HTERT RPE-1 (cell line): Measurements from ENCODE around the gene RPL10A.
"Not testable (repeated sequence)": the region's sequence is repeated elsewhere in the genome, so short reads cannot be mapped to it uniquely, and the experiment has no call there.

Source experiments
- in situ Hi-C: fragments of 300-500 bp; cut with MboI; formaldehyde crosslinking; loops from 4 replicates; pipeline ENCODE4 v1.14.3; 2020; ENCODE audit warnings: low sequenced_read_pairs

The RPL10A gene

GRCh38 chr6:35468181-35468979 lies at the start of gene RPL10A:
TSS of gene RPL10A (plus strand) at chr6:35468401. CDS start at chr6:35468435, 34 bp downstream.
- in situ Hi-C loops, result no loop called here

DNA sequence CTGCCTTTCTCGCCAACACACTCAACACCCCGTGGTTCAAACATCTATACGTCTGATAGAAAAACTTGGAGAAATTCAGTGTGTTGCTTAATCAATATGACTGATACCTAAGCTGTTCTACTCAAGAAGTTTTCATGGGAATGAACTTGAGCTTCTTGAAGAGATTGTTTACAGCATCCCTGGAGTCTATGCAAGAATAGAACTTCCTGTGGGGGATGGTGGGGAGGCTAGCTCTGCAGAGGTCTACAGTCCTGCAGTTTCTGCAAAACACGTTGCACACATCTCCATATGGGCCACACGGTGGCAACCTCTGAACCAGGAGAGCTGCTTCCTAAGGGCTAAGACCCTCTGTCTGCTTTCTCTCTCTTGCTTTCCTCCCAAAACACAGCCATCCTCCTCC lies 48.8 kb upstream of the RPL10A start:
- in situ Hi-C loops, result no loop called here

DNA sequence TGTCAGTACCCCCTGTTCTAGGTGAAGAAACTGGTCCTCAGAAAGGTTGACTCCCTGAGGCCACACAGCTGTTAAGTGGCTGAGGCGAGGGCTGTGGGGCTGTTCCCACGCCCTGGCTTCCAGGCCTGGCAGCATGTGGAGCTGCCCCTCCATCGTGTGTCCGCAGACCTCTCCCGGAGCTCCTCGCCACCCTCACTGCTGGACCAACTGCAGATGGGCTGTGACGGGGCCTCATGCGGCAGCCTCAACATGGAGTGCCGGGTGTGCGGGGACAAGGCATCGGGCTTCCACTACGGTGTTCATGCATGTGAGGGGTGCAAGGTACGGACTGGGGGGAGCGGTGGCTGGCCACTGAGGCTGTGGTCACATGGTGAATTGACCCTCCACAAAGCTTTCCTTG lies 48.2 kb upstream of the RPL10A start:
- in situ Hi-C loops, result no loop called here

DNA sequence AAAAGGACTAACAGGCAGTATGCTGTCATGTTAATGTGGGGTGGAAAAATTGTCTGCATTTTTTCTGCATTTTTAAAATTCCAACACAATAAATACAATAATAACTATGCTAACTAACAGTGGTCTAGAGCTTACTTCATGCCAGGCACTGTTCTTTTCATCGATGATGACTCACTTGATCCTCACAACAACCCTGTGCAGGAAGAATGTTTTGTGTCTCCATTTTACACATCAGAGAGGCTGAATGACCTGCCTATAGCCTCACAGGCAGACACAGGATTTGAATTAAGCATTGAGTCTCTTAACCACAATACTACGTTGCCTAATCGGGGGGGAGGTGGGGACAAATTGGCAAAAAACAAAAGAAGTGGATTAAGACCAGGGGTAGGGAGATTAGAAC lies 42.9 kb upstream of the RPL10A start:
- in situ Hi-C loops, result no loop called here

DNA sequence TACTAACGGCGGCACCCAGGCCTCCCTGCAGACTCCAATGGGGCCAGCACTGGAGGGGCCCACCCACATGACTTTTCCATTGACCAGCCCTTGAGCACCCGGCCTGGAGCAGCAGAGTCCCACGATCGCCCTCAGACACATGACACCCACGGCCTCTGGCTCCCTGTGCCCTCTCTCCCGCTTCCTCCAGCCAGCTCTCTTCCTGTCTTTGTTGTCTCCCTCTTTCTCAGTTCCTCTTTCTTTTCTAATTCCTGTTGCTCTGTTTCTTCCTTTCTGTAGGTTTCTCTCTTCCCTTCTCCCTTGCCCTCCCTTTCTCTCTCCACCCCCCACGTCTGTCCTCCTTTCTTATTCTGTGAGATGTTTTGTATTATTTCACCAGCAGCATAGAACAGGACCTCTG lies 42.1 kb upstream of the RPL10A start:
- in situ Hi-C loops, result no loop called here

GRCh38 chr6:35427435-35427834 lies 40.8 kb upstream of the RPL10A start:
- in situ Hi-C loops, result no loop called here

DNA sequence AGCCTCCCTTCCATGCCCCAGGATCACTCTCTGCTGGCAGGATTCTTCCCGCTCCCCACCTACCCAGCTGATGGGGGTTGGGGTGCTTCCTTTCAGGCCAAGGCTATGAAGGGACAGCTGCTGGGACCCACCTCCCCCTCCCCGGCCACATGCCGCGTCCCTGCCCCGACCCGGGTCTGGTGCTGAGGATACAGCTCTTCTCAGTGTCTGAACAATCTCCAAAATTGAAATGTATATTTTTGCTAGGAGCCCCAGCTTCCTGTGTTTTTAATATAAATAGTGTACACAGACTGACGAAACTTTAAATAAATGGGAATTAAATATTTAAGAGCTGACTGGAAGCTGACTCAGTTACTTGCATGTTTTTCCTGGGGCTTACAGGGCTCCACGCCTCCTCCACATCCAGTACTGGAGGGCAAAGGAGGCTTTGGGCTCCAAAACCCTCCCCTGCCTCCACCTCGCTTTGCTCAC lies 40.3 kb upstream of the RPL10A start:
- in situ Hi-C loops, result no loop called here

DNA sequence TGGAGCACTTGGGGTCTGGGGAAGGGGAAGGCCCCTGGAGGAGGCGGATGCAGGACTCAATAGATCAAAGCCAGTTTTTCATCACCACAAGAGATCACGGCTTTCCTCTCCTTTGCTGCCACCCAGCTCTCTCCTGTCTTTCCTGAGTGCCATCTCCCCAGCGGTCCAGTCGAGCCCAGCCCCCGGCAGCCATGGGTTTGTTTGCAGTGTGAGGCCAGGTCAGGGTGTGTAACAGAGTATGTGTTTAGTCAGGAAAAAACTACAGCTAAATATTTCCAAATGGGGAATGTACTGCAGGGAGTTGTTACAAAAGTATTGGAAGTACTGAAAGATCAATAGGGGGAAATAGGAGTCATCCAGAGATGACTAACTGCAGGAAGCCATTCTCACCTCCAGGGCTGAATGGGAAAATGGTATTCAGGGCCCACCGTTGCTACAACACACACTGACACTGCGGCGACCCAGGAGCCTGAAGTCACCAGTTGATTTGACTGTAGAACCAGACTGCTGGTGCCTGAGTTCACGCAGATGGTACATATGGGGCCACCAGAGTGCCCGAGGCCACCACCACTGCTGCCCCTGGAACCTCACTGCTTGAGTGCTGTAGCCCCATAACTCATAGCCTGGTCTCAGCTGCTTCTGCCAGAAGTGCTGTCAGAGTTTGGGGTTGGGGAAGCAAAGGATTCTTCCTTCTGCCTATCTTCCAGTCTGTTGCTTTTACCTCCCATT lies 39.6 kb upstream of the RPL10A start:
- in situ Hi-C loops, result no loop called here

- in situ Hi-C loops, result no loop called here
These were observed 38.7 kb upstream of the RPL10A start for GRCh38 chr6:35429463-35429862.

GRCh38 chr6:35432291-35432690 lies 35.9 kb upstream of the RPL10A start:
- in situ Hi-C loops, result no loop called here

GRCh38 chr6:35432702-35433101 lies 35.5 kb upstream of the RPL10A start:
- in situ Hi-C loops, result not testable (repeated sequence)

- in situ Hi-C loops, result no loop called here
These were observed 32.9 kb upstream of the RPL10A start for GRCh38 chr6:35435074-35435837.

DNA sequence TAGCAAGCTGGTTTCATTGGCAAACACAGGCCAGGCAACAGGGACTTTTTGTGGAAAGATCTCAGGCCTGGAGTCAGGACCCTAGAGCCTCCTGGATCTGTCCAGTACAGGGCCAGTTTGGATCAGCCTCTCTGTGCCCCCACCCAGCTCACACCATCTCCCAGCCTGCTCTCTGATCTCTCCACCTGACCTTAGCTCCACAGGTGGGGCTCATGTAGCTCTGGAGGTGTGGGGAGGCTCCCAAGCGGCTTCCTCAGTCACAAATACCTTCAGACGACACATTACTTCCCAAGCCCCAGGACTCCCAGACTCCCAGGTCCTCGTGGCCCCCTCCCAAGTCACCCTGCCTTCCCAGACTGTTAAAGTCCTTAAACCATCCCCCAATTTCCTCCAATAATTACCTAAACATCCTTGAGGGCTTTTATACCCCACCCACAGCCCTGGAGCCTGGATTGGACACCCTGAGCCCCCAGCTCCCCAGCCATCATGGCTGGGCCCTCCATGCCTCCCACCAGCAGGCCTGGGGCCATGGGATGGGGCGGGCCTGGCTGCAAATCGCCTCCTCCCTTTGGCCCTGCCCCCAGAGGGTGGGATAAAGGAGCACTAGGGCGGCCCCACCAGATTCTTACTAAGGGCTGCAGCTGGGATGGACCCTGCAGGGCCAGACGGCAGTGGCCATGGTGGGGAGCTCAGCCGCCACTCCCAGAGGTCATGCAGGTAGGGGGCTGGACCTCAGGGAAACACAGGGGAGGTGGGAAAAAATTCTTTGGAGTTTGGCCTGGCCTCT lies 31.9 kb upstream of the RPL10A start:
- in situ Hi-C loops, result no loop called here

DNA sequence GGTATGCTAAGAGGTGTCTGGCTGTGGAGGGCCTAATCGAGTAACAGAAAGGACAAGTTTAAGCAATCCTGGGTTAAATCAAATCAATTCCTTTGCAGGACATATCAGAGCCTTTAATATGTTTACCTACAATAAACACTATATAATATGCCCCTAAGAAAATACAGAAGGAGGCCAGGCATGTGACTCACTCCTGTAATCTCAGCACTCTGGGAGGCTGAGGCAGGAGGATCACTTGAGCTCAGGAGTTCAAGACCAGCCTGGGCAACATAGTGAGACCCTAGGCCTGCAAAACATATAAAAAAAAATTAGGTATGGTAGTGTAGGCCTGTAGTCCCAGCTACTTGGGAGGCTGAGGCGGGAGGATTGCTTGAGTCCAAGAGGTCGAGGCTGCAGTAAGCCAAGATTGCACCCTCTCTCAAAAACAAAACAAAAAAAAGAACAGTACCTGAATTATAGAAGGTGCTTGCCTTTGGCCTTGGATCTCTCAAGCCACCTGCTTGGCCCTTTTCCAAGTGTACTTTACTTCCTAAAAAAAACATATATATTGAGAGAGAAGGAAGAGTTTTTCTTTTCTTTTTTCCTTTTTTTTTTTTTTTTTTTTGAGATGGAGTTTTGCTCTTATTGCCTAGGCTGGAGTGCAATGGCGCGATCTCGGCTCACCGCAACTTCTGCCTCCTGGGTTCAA lies 29.7 kb upstream of the RPL10A start:
- in situ Hi-C loops, result not testable (repeated sequence)

DNA sequence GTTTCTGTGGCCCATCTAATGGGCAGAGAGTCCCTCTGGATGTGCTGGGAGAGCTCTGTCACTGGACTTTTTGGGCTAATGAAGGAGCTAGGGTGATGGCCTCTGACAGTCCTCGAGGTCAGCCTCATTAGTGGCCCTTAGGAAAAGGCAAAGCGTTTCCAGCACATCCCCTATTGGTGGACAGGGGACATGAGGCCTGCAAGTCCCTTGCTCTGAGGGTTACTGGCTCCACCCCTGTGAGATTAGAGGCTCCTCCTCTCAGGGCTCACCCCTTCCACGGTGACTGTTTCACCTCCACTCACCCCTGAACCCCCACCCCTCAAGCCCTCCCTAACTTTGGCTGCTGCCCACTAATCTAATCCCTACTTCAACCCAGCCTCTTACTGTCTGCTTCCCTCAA lies 28.9 kb upstream of the RPL10A start:
- in situ Hi-C loops, result no loop called here

- in situ Hi-C loops, result no loop called here
These were observed 27.0 kb upstream of the RPL10A start for GRCh38 chr6:35441205-35441604.

DNA sequence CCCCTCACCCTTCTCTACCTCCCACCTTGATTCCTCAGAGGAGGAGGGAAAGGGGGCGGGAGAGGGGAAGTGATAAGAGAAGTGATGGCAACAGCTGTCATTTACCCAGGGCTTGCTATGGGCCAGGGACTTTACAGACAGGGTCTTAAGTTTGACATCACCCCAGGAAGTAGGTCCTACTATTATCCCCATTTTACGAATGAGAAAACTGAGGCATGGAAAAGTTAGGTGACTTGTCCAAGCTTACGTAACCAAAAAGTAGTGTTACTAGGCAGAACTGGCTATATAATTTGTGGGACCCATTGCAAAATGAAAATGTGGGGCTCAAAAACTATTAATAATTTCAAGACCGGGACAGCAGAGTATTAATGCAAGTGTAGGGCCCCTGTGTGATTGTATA lies 26.6 kb upstream of the RPL10A start:
- in situ Hi-C loops, result no loop called here

- in situ Hi-C loops, result no loop called here
These were observed 25.5 kb upstream of the RPL10A start for GRCh38 chr6:35442693-35443092.

DNA sequence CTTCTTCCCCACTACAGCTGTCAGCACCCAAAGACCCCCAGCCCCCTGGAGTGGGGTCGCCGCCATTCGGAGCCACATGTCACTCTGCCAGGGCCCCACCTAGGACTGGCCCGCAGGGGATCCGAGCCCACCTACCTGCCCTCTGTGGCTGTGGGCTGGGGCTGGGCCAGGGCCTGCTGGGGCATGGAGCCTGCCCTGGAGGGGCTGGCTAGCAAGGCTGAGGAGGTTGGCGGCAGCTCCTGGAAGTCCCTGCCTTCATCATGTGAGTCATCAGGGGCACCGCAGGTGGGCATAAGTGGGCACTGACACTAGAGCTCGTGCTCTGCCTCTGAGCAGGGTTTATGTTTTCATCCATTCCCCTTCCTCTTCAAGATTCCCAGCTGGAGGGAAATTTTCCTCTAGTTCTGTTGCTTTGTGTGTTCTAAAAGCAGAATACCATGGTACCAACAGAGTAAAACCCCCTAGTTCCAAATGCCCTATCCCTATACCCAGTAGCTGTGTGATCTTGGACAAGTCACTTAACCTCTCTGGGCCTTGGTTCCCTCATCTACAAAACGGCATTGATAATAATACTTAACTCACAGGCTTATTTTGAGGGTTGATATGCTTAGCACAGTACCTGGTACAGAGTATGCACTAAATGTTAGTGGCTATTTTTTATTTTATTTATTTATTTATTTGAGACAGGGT lies 24.7 kb upstream of the RPL10A start:
- in situ Hi-C loops, result no loop called here

DNA sequence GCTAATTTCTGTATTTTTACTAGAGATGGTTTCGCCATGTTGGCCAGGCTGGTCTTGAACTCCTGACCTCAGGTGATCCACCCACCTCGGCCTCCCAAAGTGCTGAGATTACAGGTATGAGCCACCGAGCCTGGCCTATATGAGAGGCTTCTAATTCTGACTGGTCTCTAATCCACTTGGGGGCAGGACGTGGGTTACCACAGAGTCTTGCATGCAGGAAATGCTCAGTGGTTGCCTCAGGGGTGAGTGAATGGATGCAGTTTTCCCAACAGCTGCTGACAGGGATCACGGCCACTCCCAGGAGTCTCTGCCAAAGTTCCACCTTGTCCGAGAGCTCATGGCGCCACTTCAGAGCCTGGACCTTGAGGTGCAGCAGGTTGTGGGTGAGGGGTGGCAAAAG lies 22.5 kb upstream of the RPL10A start:
- in situ Hi-C loops, result no loop called here
